Measurements from ENCODE around the gene PSMA6.

GRCh38 chr14:35261774-35262173 is 30.4 kb upstream of the PSMA6 start:
- TF ChIP-seq, protein P1, sequence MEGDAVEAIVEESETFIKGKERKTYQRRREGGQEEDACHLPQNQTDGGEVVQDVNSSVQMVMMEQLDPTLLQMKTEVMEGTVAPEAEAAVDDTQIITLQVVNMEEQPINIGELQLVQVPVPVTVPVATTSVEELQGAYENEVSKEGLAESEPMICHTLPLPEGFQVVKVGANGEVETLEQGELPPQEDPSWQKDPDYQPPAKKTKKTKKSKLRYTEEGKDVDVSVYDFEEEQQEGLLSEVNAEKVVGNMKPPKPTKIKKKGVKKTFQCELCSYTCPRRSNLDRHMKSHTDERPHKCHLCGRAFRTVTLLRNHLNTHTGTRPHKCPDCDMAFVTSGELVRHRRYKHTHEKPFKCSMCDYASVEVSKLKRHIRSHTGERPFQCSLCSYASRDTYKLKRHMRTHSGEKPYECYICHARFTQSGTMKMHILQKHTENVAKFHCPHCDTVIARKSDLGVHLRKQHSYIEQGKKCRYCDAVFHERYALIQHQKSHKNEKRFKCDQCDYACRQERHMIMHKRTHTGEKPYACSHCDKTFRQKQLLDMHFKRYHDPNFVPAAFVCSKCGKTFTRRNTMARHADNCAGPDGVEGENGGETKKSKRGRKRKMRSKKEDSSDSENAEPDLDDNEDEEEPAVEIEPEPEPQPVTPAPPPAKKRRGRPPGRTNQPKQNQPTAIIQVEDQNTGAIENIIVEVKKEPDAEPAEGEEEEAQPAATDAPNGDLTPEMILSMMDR (IDR thresholded peaks at IDR 0.05; ENCODE audit: low read depth, low read length): no peak
- no peak for TF ChIP-seq POLR2A (IDR thresholded peaks at IDR 0.05; ENCODE audit: extremely low read depth, insufficient read length)
- no peak for TF ChIP-seq MYC (IDR thresholded peaks at IDR 0.05; ENCODE audit: low read depth, low read length)
- TF ChIP-seq MAX (IDR thresholded peaks at IDR 0.05; ENCODE audit: low read depth, low read length): no peak

Data from NB4 (cell line).